ENCODE data around the gene GPR89B. TPM values are rescaled to one million over a fixed set of nuclear protein-coding genes. Genes with fewer than 3 reads are reported as not detected.
"Not testable (repeated sequence)": the region's sequence is repeated elsewhere in the genome, so short reads cannot be mapped to it uniquely, and the experiment has no call there.

Gene GPR89B
- total and polyA plus RNA-seq, 12 donors = 2.2 to 29.8 (median 12.9) TPM

DNA sequence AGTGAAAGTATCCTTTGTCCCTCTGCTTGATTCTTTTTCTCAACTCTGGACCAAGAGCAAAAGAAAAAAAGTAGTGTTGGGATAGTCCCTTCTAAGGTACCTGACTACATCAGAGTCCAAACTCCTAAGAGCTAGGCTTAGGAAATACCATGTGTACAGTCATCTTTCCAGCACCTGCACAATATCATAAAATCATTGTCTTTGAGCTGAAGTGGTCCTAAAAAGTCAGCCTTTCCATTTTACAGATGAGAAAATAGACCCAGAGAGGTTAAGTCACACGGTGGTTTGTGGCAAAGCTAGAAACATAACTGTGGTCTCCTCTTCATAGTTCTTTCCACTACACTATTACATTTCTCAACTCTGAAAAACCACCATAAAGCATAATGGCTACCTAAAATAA is 38.4 kb downstream of the GPR89B start:
- H3K4me1 ChIP-seq (replicated peaks in 1 of 2); H3K27ac ChIP-seq; H3K36me3 ChIP-seq (replicated peaks in 1 of 2); DNase-seq; intact Hi-C loops (cut with DNase I); H3K4me3 ChIP-seq; H3K9me3 ChIP-seq (replicated peaks in 1 of 3); H3K27me3 ChIP-seq: not testable (repeated sequence)
- WGBS, 4 donors = no CpG with 5 or more reads among the region's 1 CpG

DNA sequence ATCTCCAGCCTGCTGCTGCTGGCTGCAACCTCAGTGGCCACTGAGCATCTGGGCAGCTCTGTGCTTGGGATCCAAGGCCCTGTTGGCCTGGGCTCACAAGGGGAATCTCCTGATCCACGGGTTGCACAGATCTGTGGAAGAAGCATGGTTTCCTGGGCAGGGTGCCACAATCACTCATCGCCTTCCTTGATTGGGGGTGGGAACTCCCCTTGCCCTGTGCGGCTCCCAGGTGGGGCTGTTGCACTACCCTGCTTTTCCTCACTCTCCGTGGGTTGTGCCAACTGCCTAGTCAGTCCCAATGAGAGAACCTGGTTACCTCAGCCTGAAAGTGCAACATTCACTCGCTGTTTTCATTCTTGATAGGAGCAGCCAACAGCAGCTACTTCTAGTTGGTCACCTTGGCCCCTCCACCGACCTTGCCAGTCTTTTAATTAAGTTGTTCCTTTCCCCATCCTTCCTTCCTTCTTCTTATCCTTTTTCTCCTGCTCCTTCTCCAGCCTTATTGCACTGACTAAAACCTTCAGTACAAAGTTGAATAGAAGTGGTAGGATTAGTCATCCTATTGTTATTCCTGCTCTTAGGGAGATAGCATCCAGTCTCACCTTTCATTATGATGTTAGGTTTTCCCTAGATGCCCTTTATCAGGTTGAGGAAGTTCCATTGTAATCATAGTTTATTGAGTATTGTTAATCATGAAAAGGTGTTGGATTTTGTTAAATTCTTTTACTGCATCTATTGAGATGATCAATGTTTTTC is 50.9 kb downstream of the GPR89B start:
- H3K27me3 ChIP-seq; intact Hi-C loops (cut with DNase I); H3K4me1 ChIP-seq (replicated peaks in 1 of 2); H3K27ac ChIP-seq; DNase-seq; H3K36me3 ChIP-seq (replicated peaks in 1 of 2); H3K4me3 ChIP-seq; H3K9me3 ChIP-seq (replicated peaks in 1 of 3): not testable (repeated sequence)
- 95 to 100% (median 98%) methylated on average over 2 to 4 of the region's 6 CpGs for WGBS, 4 donors

DNA sequence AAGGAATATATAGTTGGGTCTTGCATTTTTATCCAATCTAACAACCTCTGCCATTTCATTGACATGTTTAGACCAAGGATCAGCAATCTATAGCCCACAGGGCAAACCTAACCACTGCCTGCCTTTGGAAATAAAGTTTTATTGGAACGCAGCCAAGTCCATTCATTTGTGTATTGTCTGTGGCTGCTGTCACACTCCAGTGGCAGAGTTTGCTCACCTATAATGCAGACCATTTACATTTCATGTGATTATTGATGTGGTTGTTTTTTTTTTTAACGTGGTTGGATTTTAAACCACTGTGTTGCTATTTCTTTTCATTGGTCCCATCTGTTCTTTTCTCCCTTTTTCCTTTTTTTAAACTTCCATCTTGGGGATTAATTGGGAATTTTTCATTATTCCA is 57.2 kb downstream of the GPR89B start:
- WGBS, 4 donors = 59 to 79% (median 72%) methylated on average over 2 of the region's 2 CpGs
- DNase-seq; H3K36me3 ChIP-seq (replicated peaks in 1 of 2); H3K9me3 ChIP-seq (replicated peaks in 1 of 3); intact Hi-C loops (cut with DNase I); H3K4me3 ChIP-seq; H3K27me3 ChIP-seq; H3K4me1 ChIP-seq (replicated peaks in 1 of 2); H3K27ac ChIP-seq: not testable (repeated sequence)

DNA sequence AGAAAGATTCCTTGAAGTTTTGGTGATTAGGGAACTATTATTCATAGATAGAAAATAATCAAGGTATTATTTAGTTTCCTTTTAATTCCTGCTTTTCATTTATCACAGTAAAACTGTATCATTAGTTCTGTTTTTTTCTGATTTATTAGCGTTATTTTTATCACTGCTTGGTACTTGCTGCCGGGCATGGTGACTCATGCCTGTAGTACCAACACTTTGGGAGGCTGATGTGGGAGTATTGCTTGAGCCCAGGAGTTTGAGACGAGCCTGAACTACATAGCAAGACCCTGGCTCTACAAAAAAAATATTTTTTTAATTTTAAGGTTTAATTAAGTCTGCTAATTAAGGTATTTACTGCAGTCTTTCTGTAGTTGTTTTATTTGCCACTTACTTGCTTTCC is 59.7 kb downstream of the GPR89B start:
- H3K9me3 ChIP-seq (replicated peaks in 1 of 3); H3K4me1 ChIP-seq (replicated peaks in 1 of 2); intact Hi-C loops (cut with DNase I); H3K4me3 ChIP-seq; H3K27ac ChIP-seq; H3K27me3 ChIP-seq; H3K36me3 ChIP-seq (replicated peaks in 1 of 2): not testable (repeated sequence)
- peak in 4 of 7 donors; percentile 20 to 34 (median 24) for DNase-seq
- WGBS, 4 donors = 37 to 51% (median 42%) methylated on average over 3 of the region's 3 CpGs

DNA sequence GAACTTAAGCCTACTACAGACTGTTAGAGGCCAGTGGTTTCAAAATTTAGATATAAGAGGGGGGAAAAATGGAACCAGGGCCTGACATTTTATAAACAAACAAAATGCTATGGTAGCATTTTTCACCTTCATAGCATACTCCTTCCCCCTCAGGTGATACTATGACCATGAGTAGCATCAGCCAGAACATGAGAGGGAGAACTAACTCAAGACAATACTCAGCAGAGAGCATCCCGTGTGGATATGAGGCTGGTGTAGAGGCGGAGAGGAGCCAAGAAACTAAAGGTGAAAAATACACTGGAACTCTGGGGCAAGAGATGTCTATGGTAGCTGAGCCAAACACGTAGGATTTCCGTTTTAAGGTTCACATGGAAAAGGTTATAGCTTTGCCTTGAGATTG is 64.7 kb downstream of the GPR89B start:
- not testable (repeated sequence) for H3K27ac ChIP-seq

DNA sequence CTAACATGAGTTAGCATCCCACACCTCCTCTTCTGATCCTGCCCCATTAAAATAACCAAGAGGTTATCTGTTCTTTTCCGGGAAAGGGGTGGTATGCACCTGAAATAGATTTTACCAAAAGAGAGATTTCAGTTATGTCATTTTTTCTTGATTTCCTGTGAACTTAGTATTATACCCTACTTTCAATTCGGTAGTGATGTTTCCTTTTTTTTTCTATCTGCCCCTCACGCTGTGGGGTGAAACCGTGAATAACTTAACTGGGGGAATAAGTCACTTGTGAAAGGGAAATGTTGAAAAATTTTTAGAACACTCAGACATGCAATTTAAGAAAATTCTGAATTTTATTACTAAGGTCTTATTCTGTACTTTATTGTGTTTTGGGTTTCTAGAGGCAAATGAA is 65.2 kb downstream of the GPR89B start:
- DNase-seq; intact Hi-C loops (cut with DNase I): not testable (repeated sequence)
- 83 to 94% (median 91%) methylated on average over 4 of the region's 4 CpGs for WGBS, 4 donors

More for the DNA sequence above, 64.7 kb downstream of the GPR89B start:
- intact Hi-C loops (cut with DNase I); H3K9me3 ChIP-seq (replicated peaks in 1 of 3); H3K27me3 ChIP-seq; H3K36me3 ChIP-seq (replicated peaks in 1 of 2); DNase-seq; H3K4me1 ChIP-seq (replicated peaks in 1 of 2); H3K4me3 ChIP-seq: not testable (repeated sequence)
- WGBS, 4 donors = 91 to 100% (median 97%) methylated on average over 3 to 4 of the region's 4 CpGs

DNA sequence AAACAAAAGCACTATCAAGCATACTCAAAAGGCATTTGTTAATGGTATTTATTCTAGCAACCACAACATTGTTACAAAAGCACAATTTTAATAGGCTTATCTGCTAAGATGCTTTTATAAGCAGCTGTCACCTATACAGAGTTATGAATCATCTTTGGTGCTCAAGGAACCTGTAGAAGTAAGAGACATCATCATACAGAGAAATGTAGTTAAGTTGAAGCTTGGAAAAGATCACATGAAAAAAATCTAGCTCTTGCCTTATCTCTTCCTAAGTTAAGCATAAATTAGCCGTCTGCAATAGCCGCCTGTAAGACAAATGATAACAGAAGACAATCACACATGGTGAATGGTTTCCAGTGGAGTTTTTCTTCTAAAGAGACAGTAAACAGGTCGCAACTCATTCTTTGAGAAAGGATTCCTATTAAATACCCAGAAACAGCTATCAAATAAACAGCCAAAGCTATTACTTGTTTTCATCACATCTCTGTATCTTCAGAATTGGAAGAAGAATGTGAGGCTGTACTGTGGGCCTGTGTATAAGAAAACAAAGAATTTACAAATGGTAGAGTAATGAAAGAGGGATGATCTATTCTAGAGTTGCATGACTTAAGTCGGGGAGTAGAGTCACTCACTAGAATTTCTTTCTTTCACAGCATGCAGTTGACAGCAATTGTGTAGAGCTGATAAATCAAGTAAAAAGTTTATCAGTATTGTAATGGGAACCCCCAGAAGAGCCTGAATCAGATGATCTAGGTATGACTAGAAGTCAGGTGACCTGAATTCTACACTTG is 65.8 kb downstream of the GPR89B start:
- WGBS, 4 donors = 81 to 95% (median 92%) methylated on average over 2 to 3 of the region's 4 CpGs
- H3K9me3 ChIP-seq (replicated peaks in 1 of 3); H3K4me3 ChIP-seq; H3K4me1 ChIP-seq (replicated peaks in 1 of 2); intact Hi-C loops (cut with DNase I); H3K27me3 ChIP-seq; DNase-seq; H3K27ac ChIP-seq; H3K36me3 ChIP-seq (replicated peaks in 1 of 2): not testable (repeated sequence)

More for the DNA sequence above, 65.2 kb downstream of the GPR89B start:
- not testable (repeated sequence) for H3K27me3 ChIP-seq; H3K4me1 ChIP-seq (replicated peaks in 1 of 2); H3K4me3 ChIP-seq; H3K9me3 ChIP-seq (replicated peaks in 1 of 3); H3K27ac ChIP-seq; H3K36me3 ChIP-seq (replicated peaks in 1 of 2)

DNA sequence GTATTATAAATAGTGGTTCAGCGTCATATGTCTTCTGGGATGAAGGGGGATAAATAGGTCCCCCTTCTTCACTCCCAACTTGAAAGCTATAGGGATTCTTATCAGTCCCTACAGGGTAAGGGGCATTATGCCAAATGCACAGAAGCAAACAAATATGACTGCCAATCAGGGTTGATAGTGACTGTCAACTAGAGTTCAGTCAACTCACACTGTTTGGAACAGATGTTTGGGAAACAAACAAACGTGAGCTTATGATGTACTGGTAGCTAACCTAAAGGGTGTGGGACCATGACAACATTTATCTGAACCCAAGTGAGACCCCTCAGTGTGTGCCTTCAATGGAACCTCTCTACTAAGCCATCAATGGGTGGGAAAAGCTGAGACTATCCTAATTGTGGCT is 67.9 kb downstream of the GPR89B start:
- H3K4me3 ChIP-seq; intact Hi-C loops (cut with DNase I); H3K27me3 ChIP-seq; H3K9me3 ChIP-seq (replicated peaks in 1 of 3); DNase-seq; H3K36me3 ChIP-seq (replicated peaks in 1 of 2); H3K4me1 ChIP-seq (replicated peaks in 1 of 2); H3K27ac ChIP-seq: not testable (repeated sequence)
- WGBS, 4 donors = 88 to 97% (median 92%) methylated on average over 1 of the region's 2 CpGs

DNA sequence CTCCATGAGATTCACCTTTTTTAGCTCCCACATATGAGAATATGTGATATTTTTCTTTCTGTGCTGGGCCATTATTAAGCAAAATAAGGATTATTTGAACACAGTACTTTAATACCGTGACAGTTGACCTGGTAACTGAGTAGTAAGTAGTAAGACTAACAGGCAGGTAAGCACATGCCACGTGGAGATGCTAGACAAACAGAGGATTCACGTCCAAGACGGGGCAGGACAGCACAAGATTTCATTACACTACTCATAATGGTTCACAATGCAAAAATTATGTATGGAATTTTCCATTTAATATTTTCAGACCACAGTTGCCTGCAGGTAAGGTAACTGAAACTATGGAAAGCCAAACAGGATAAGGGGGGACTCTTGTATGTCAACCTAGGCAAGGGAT is 79.5 kb downstream of the GPR89B start:
- H3K9me3 ChIP-seq (replicated peaks in 1 of 3); H3K27me3 ChIP-seq; H3K36me3 ChIP-seq (replicated peaks in 1 of 2); DNase-seq; H3K4me1 ChIP-seq (replicated peaks in 1 of 2); H3K4me3 ChIP-seq; intact Hi-C loops (cut with DNase I); H3K27ac ChIP-seq: not testable (repeated sequence)
- WGBS, 4 donors = 88 to 92% methylated on average over 3 of the region's 4 CpGs; no CpG with 5 or more reads in 2 of the 4 donors

All from adrenal gland (tissue), 12 donors.